NCI-H1694 treated with DMSO at 0.1 percent for 48 hours (cell line): ENCODE data around the gene DENND10.
"Not testable (repeated sequence)": the region's sequence is repeated elsewhere in the genome, so short reads cannot be mapped to it uniquely, and the experiment has no call there.

ENCODE experiments used
- DNase-seq: peaks from one replicate; lab custom pipeline; 2025; lab: John Stamatoyannopoulos, UW

Gene DENND10

DNA sequence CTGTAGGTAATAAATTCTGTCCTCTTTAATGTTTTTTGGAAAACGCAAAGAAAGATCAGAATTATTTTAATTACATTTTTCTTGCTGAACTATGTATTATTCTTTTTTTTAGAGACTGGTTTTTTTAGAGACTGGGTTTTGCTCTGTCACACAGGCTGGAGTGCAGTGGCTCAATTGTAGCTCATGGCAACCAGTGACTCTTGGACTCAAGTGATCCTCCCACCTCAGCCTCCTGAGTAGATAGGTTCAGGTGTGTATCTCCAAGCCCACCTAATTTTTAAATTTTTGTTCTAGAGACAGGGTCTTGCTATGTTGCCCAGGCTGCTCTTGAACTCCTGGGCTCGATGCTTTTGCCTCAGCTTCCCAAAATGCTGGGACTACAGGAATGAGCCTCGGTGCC is 5.3 kb upstream of the DENND10 start:
- no peak for DNase-seq

DNA sequence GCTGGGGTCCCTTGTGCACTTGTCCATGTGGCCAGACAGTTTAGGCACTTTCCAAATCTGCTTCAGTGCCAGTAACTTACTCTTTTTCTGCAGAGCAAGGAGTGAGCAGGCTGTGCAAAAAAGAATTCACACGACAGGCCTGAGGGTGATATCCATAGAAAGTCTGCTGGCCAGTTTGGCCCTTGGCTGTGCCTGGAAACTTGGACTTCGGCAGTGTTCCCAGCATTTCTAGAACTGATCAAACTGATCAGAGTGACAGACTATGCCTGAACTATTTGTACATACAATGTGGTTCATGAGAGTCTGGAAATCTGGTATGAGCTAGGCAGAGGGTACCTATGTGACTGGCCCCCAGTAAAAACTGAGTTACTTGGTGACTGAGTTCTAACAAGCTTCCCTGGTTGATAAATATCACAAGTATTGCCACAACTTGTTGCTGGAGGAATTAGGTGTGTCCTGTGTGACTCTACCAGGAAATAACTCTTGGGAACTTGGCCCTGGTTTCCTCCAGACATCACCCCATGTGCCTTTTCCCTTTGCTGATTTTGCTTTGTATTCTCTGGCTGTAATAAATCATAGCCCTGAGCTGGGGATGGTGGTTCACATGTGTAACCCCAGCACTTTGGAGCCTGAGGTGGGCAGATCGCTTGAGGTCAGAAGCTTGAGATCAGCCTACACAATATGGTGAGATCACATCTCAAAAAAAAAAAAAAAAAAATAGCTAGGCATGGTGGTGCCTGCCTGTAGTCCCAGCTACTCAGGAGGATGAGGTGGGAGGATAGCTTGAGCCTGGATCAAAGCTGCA is 3.3 kb upstream of the DENND10 start:
- no peak for DNase-seq

DNA sequence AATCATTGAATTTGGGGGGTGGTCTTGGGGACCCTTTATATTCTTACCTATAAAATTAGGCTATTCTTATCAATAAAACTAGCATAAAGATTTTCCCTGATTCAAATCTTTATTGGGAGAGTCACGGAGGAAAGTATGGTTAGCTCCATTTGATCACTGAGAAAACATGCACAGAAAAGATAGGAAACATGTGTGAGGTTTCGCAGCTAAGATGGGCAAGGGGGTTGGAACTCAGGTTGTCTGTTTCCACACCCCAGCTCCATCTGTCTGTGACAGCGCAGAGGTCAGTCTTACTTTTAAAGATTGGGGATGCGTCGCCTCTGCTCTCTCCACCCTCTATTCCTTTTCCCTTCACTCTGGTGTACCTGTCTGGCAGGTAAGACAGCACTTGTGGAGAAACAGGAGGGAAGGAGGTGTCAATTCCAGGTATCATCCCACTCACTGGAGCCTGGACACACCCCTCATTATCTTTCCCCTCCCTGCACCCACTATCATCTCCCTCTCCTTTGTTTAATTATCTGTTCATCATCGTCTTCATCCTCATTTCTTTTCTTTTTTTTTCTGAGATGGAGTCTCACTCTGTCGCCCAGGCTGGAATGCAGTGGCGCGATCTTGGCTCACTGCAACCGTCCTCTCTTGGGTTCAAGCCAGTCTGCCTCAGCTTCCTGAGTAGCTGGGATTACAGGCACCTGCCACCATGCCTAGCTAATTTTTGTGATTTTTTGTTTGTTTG is 2.4 kb upstream of the DENND10 start:
- no peak for DNase-seq

DNA sequence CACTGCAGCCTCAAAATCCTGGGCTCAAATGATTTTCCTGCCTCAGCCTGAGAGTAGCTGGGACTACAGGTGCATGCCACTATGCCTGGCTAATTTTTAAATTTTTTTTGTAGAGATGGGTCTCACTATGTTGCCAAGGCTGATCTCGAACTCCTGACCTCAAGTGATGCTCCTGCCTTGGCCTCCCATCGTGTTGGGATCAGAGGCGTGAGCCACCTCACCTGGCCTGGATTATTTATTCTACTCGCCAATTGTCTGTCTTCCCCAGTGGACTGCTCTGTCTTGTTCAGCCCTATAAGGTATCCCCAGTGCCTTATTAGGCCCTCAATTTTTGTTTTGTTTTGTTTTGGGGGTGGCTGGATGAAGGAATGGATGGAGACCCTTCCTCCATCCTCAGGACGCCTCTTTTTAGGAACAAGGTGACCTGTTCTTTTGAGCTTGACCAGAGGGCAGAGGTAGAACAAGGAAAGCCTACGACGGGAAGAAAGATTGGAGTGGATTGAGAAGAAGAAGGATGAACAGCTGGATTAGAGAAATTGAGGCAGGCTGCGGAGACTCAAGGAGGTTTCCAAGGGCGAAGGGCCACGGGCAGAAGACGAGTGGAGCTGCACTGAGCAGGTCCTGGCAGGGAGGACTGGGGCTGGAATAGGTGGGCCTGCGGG is 541 bp upstream of the DENND10 start:
- DNase-seq: no peak

GRCh38 chr10:119104654-119105015 is 722 bp downstream of the DENND10 start:
- DNase-seq: no peak

GRCh38 chr10:119105155-119105554 is 1.2 kb downstream of the DENND10 start:
- no peak for DNase-seq

- not testable (repeated sequence) for DNase-seq
Measured at GRCh38 chr10:119105899-119106298, 2.0 kb downstream of the DENND10 start.

GRCh38 chr10:119107106-119107505 is 3.2 kb downstream of the DENND10 start:
- DNase-seq: not testable (repeated sequence)

- not testable (repeated sequence) for DNase-seq
Measured at GRCh38 chr10:119107771-119108170, 3.9 kb downstream of the DENND10 start.

GRCh38 chr10:119112056-119112455 is 8.1 kb downstream of the DENND10 start:
- DNase-seq: no peak

- no peak for DNase-seq
Measured at GRCh38 chr10:119113751-119114732, 10.1 kb downstream of the DENND10 start.

GRCh38 chr10:119115926-119116325 is 12.0 kb downstream of the DENND10 start:
- no peak for DNase-seq

- no peak for DNase-seq
Measured at GRCh38 chr10:119116326-119116951, 12.5 kb downstream of the DENND10 start.

DNA sequence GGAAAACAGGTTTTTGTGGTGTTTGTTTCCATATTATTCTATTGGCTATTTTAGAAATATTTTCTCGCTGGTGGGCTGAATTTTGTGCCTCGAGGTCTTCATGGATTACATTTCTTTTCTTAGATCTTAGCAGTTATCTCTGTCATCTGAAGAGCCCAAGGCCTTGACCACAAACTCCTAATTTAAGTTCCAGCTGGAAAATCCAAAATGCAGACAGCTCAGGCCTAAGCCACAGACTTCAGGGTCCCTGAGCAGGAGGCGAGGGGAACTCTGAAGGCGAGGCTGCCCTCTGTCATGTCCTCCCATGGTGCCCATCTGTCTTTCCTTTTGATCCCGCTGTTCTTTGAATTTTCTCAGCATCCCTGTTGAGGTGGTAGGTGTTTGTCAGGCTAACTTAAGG is 14.3 kb downstream of the DENND10 start:
- no peak for DNase-seq

- DNase-seq: no peak
Measured at GRCh38 chr10:119119400-119119799, 15.5 kb downstream of the DENND10 start.

DNA sequence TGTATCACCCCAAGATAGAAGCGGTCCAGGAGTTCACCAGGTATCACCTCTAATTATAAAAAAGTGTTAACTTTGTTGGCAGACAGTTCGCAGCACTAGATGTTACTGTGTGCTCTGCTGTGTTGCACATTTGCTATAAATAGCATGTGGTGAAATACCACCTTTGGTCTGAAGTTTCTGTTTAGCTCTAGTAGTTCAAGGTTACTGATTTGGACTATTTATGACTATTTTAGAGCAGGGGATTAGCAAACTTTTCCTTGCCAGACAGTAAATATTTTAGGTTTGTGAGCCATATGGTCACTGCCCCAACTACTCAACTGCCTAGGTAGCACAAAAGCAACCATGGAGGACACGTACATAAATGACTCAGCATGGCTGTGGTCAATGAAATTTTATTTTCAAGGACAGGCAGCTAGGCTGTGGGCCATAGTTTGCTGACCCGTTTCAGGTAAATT is 16.5 kb downstream of the DENND10 start:
- DNase-seq: no peak

DNA sequence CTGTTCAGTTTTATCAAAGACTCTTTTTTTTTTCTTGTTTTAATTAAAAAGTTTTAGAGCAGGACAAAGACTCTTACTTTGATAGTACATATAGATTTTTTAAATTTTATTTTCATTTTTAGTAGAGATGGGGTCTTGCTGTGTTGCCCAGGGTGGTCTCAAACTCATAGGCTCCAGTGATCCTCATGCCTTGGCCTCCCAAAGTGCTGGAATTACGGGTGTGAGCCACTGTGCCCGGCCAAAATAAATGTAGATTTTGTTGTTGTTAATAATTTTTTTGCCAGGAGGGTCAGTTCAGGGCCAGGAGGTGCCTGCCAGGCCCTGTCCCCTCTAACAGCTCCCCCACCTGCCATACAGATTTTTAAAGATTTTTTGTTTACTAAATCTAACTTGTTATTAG is 17.0 kb downstream of the DENND10 start:
- DNase-seq: no peak

DNA sequence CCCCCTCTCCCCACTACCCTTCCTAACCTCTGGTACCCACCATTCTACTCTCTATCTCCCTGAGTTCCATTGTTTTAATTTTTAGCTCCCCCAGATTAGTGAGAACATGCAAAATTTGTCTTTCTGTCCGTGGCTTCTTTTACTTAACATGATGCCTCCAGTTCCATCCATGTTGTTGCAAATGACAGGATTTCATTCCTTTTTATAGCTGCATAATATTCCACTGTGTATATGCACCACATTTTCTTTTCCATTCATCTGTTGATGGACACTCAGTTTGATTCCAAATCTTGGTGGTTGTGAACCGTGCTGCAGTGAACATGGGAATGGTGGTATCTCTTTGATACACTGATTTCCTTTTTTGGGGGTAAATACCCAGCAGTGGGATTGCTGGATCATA is 22.0 kb downstream of the DENND10 start:
- no peak for DNase-seq

GRCh38 chr10:119129721-119130120 is 25.8 kb downstream of the DENND10 start:
- DNase-seq: no peak

- DNase-seq: no peak
Measured at GRCh38 chr10:119131512-119132240, 27.8 kb downstream of the DENND10 start.
